Measurements from ENCODE around the gene OR4D1. TPM values are rescaled to one million over a fixed set of nuclear protein-coding genes. Genes with fewer than 3 reads are reported as not detected.
A peak's percentile ranks its signal among the peaks of the same experiment; 100 is the strongest.

Gene OR4D1
- total RNA-seq, 1 donor from 2014 or later = not detected

- peak; percentile 8 for DNase-seq
Measured at GRCh38 chr17:58156839-58157803, 8.9 kb downstream of the OR4D1 start.

GRCh38 chr17:58158181-58158580 lies 10.0 kb downstream of the OR4D1 start:
- DNase-seq = no peak

GRCh38 chr17:58161566-58161965 lies 13.4 kb downstream of the OR4D1 start:
- no peak for DNase-seq

- no peak for DNase-seq
Measured at GRCh38 chr17:58165981-58166380, 17.8 kb downstream of the OR4D1 start.

- DNase-seq = no peak
Measured at GRCh38 chr17:58166682-58167081, 18.5 kb downstream of the OR4D1 start, which contains the start of gene OR4D2. Gene OR4D2, plus strand, starts transcription at chr17:58166982. Its CDS starts 2,674 bp downstream, at chr17:58169656.

- no peak for DNase-seq
Measured at GRCh38 chr17:58170622-58171021, 22.4 kb downstream of the OR4D1 start.

- peak; percentile 2 for DNase-seq
Measured at GRCh38 chr17:58172369-58173071, 24.3 kb downstream of the OR4D1 start.

- no peak for DNase-seq
Measured at GRCh38 chr17:58174871-58175270, 26.7 kb downstream of the OR4D1 start.

- peak; percentile 7 for DNase-seq
Measured at GRCh38 chr17:58176200-58176599, 28.0 kb downstream of the OR4D1 start.

- no peak for DNase-seq
Measured at GRCh38 chr17:58181796-58182195, 33.6 kb downstream of the OR4D1 start.

- DNase-seq = no peak
Measured at GRCh38 chr17:58183514-58183913, 35.3 kb downstream of the OR4D1 start.

- DNase-seq = peak; percentile 42
Measured at GRCh38 chr17:58184308-58184985, 36.3 kb downstream of the OR4D1 start.

GRCh38 chr17:58184986-58185761 lies 37.0 kb downstream of the OR4D1 start:
- no peak for DNase-seq

- DNase-seq = no peak
Measured at GRCh38 chr17:58186591-58186990, 38.4 kb downstream of the OR4D1 start.

- no peak for DNase-seq
Measured at GRCh38 chr17:58187063-58187462, 38.9 kb downstream of the OR4D1 start.

- no peak for DNase-seq
Measured at GRCh38 chr17:58187675-58188074, 39.5 kb downstream of the OR4D1 start.

- no peak for DNase-seq
Measured at GRCh38 chr17:58189436-58190146, 41.4 kb downstream of the OR4D1 start.

GRCh38 chr17:58191241-58191896 lies 43.2 kb downstream of the OR4D1 start:
- no peak for DNase-seq

- no peak for DNase-seq
Measured at GRCh38 chr17:58192612-58193011, 44.4 kb downstream of the OR4D1 start, which contains the start of gene EPX. Gene EPX, plus strand, starts transcription at chr17:58192726. Its CDS starts 121 bp downstream, at chr17:58192847.

- DNase-seq = no peak
Measured at GRCh38 chr17:58193641-58194255, 45.6 kb downstream of the OR4D1 start.

All from tongue (tissue), 2 donors.